Body of pancreas (tissue), 4 donors: ENCODE results near the gene KIAA1328.

Experiments used
- CTCF ChIP-seq, 7 experiments: fragments of 450-650 bp in 4 of 7; fragments of 200-600 bp in 3 of 7; sonication (generic) in 3 of 7; IDR thresholded peaks; one replicate each; pipeline ENCODE4 v1.5.1; 2016 to 2019; ENCODE audit warnings: antibody characterized with exemption in 7 of 7
- POLR2A ChIP-seq, 3 donors: fragments of 450-650 bp; IDR thresholded peaks; one replicate each; pipeline ENCODE4 v1.6.1; 2016; ENCODE audit warnings: antibody characterized with exemption in 3 of 3, mild to moderate bottlenecking in 2 of 3

- no peak for TF ChIP-seq CTCF (IDR thresholded peaks at IDR 0.05)
- TF ChIP-seq POLR2A (IDR thresholded peaks at IDR 0.05) = no peak
Observed at GRCh38 chr18:37276111-37276890, 447.4 kb downstream of the KIAA1328 start.
